CD8-positive, alpha-beta memory T cell (primary cell): Measurements from ENCODE around the gene FIGNL2. TPM values are rescaled to one million over a fixed set of nuclear protein-coding genes. Genes with fewer than 3 reads are reported as not detected.

Experiments
- CTCF ChIA-PET: fragments of 350-600 bp; sonication (Branson Sonifier 250); formaldehyde crosslinking; loops from one replicate; lab custom pipeline; 2021; ENCODE audit warnings: antibody characterized with exemption; lab: Charles Lee
- POLR2A ChIA-PET: fragments of 350-600 bp; sonication (Branson Sonifier 250); formaldehyde crosslinking; loops from one replicate; lab custom pipeline; 2021; ENCODE audit warnings: antibody characterized with exemption; lab: Charles Lee
- DNase-seq, 5 donors: peaks; one replicate each; pipeline versions ENCODE4 v3.0.0 to v3.0.0-alpha.2; 2020 to 2022; ENCODE audit warnings: mixed read lengths in 1 of 5
- H3K27ac ChIP-seq: one replicate; pipeline ENCODE4 v1.7.0; 2013; ENCODE audit warnings: low read depth, mild to moderate bottlenecking, low read length, moderate library complexity
- H3K27me3 ChIP-seq: 2 replicates; pipeline ENCODE4 v1.7.0; 2013; ENCODE audit warnings: low read length, mild to moderate bottlenecking; ENCODE audit not compliant: insufficient read depth, poor library complexity, severe bottlenecking
- H3K36me3 ChIP-seq: 2 replicates; pipeline ENCODE4 v1.7.0; 2013; ENCODE audit warnings: mild to moderate bottlenecking, low read length, moderate library complexity; ENCODE audit not compliant: insufficient read depth
- H3K4me1 ChIP-seq: 2 replicates; pipeline ENCODE4 v1.7.0; 2013; ENCODE audit warnings: mild to moderate bottlenecking, low read length, moderate library complexity; ENCODE audit not compliant: insufficient read depth
- H3K4me3 ChIP-seq: 2 replicates; pipeline ENCODE4 v1.7.0; 2013; ENCODE audit warnings: mild to moderate bottlenecking, low read length
- H3K9me3 ChIP-seq: 2 replicates; pipeline ENCODE4 v1.7.0; 2013; ENCODE audit warnings: mild to moderate bottlenecking, low read length
- H3K27ac Mint-ChIP-seq, 8 donors: one replicate each; pipeline ENCODE4 v1.8.0; 2020 to 2021; ENCODE audit warnings: mixed read lengths in 8 of 8, mild to moderate bottlenecking in 6 of 8, inconsistent platforms in 3 of 8, moderate library complexity in 3 of 8
- H3K27me3 Mint-ChIP-seq, 2 donors: one replicate each; pipeline ENCODE4 v1.8.0; 2020 to 2021; ENCODE audit warnings: mixed read lengths in 2 of 2, mild to moderate bottlenecking in 1 of 2, moderate library complexity in 1 of 2
- H3K36me3 Mint-ChIP-seq, 3 donors: one replicate each; pipeline ENCODE4 v1.8.0; 2020 to 2021; ENCODE audit warnings: mixed read lengths in 3 of 3, inconsistent platforms in 1 of 3, mild to moderate bottlenecking in 1 of 3
- H3K4me1 Mint-ChIP-seq, 3 donors: one replicate each; pipeline ENCODE4 v1.8.0; 2020 to 2021; ENCODE audit warnings: mixed read lengths in 3 of 3, inconsistent platforms in 1 of 3, mild to moderate bottlenecking in 1 of 3
- H3K4me3 Mint-ChIP-seq, 7 donors: one replicate each; pipeline ENCODE4 v1.8.0; 2020 to 2021; ENCODE audit warnings: mixed read lengths in 7 of 7, mild to moderate bottlenecking in 6 of 7, moderate library complexity in 4 of 7, inconsistent platforms in 2 of 7
- H3K9me3 Mint-ChIP-seq, 5 donors: one replicate each; pipeline ENCODE4 v1.8.0; 2020 to 2022; ENCODE audit warnings: mixed read lengths in 5 of 5, mild to moderate bottlenecking in 3 of 5, moderate library complexity in 2 of 5, inconsistent platforms in 1 of 5
- polyA plus RNA-seq: library from polyadenylated mRNA; unstranded; fragments of 300-500 nt; fragmentation: Illumina TruSeq; gene quantifications from one replicate; pipeline ENCODE4 v1.2.3, GENCODE V29; 2021
- total RNA-seq, 2 experiments: library from RNA; stranded (reverse); gene quantifications; one replicate each; pipeline ENCODE4 v1.2.3, GENCODE V29; 2021

FIGNL2 gene
- total RNA-seq (under 1 TPM; 0.42 to 0.70 TPM), polyA plus RNA-seq (0.12 TPM)

- Mint-ChIP-seq H3K9me3 (no peaks in the 10 kb centered on the region), H3K36me3 (peaks cover 0 to 4% (median 0%) of the 10 kb centered on the region in 3 donors), H3K27me3 (peaks cover 38 to 59% of the 10 kb centered on the region in 2 donors), H3K27ac (peak within 1 kb of the TSS in 1 of 8 donors; percentile 57), H3K4me1 (peaks cover 5 to 26% (median 13%) of the 10 kb centered on the region in 3 donors), H3K4me3 (peak within 1 kb of the TSS; percentile 41 to 81 (median 59))
- Histone ChIP-seq H3K9me3 (no peaks in the 10 kb centered on the region), H3K27me3 (peaks cover 28% of the 10 kb centered on the region), H3K27ac (no peak within 1 kb of the TSS), H3K36me3 (no peaks in the 10 kb centered on the region), H3K4me3 (no peak within 1 kb of the TSS), H3K4me1 (peaks cover 8% of the 10 kb centered on the region)
- CTCF ChIA-PET = no interaction called here
- DNase-seq = no peak
- POLR2A ChIA-PET = no interaction called here
These were observed at the start of gene FIGNL2 for GRCh38 chr12:51848326-51848727. TSS of gene FIGNL2 (minus strand) at chr12:51848718. CDS start at chr12:51822413, 26,305 bp downstream.

DNA sequence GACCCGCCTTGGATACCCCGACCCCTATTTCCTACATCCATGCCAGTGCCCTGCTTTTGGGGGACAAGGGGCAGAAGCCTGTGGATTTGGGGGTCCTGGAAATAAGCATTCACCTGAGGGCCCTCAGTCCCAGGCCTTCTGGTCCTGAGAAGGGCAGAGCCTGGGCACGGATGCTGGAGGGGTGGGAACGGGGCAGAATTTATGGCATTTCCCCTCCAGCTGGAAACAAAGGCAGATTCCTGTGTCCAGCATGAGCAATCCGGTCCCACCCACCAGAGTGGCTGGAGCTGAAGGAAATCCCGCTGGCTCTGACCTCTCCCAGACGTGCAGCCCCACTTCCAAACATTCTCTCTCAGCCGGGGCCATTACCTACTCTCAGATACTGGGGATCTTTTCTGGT, 48.7 kb upstream of the FIGNL2 start:
- Mint-ChIP-seq H3K9me3 (no peaks in the 10 kb centered on the region), H3K36me3 (peaks cover 0 to 3% (median 2%) of the 10 kb centered on the region in 3 donors), H3K4me3 (no peak overlapping the region), H3K4me1 (no peaks in the 10 kb centered on the region), H3K27me3 (peaks cover 11 to 28% of the 10 kb centered on the region in 2 donors), H3K27ac (peak overlapping the region in 1 of 8 donors; percentile 45)
- Histone ChIP-seq H3K27me3 (no peaks in the 10 kb centered on the region), H3K27ac (no peak overlapping the region), H3K36me3 (no peaks in the 10 kb centered on the region), H3K4me3 (no peak overlapping the region), H3K9me3 (no peaks in the 10 kb centered on the region), H3K4me1 (no peaks in the 10 kb centered on the region)
- DNase-seq = no peak
- CTCF ChIA-PET = interaction anchor here (0.9 to 1.6 kb wide), 3 partner anchors 26 to 95 kb away, joined by 3 to 4 read pairs (median 4); no protein-coding TSS in a partner anchor
- POLR2A ChIA-PET = no interaction called here

GRCh38 chr12:51896236-51896635, 47.7 kb upstream of the FIGNL2 start:
- DNase-seq = no peak
- no peak overlapping the region for H3K27ac ChIP-seq
- no peaks in the 10 kb centered on the region for H3K9me3 Mint-ChIP-seq
- POLR2A ChIA-PET = no interaction called here
- H3K4me3 Mint-ChIP-seq = no peak overlapping the region
- no peaks in the 10 kb centered on the region for H3K36me3 ChIP-seq
- H3K27me3 ChIP-seq = no peaks in the 10 kb centered on the region
- H3K4me1 ChIP-seq = no peaks in the 10 kb centered on the region
- CTCF ChIA-PET = no interaction called here
- H3K36me3 Mint-ChIP-seq = peaks cover 0 to 3% (median 2%) of the 10 kb centered on the region in 3 donors
- H3K27ac Mint-ChIP-seq = no peak overlapping the region
- no peaks in the 10 kb centered on the region for H3K9me3 ChIP-seq
- no peak overlapping the region for H3K4me3 ChIP-seq
- H3K4me1 Mint-ChIP-seq = no peaks in the 10 kb centered on the region
- H3K27me3 Mint-ChIP-seq = peaks cover 11 to 24% of the 10 kb centered on the region in 2 donors

DNA sequence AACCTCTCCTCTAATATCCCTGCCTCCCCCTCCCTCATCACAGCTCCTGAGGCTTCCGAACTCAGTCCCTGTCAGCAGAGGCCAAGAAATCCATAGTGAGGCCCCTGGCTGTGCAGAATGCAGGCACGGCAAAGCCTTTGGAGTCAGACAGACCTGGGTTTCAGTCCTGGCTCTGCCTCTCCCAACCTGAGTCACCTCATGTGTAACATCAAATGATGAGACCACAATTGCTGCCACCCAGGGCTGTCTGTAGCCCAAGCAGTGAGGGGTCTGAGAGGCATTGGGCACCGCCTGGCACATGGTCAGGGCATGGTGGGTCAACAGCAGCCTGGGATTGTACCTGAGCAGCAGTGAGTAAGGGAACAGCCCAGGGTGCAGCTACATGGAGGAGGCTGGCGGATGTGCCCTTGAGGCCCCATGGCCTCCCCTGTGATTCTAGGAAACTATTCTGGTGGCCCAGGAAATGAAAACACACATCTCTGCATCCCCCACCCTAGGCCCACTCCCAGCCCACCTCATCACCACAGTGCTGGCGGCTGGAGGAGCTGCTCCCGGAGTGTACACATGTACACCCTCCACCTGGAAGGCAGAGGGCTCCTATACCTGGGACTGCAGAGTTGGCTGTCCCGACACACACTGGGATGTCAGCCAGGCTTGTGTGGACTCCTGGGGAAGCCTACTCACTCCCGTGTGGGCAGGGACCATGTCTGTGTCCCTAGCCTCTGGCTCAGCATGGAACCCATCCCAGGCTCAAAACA, 47.0 kb upstream of the FIGNL2 start:
- CTCF ChIA-PET = no interaction called here
- no peaks in the 10 kb centered on the region for H3K4me1 ChIP-seq
- H3K4me3 Mint-ChIP-seq = no peak overlapping the region

DNA sequence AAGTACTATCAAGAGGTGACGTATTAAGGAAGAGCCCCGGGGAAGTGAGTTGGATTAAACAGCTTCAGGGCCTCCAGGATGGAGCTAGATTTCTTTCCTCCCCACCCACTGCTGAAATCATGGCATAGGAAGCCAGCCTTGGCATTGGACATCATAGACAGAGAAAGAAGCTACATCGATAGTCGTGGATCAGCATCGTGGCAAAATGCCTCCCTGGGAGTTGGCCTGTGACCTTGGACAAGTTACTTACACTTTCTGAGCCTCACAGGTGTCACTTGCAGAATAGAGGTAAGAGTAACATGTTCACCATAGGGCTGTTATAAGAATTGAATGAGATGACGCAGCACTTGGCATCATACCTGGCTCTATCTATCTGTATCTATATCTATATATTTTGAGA, 45.3 kb upstream of the FIGNL2 start:
- no peaks in the 10 kb centered on the region for H3K4me1 Mint-ChIP-seq
- CTCF ChIA-PET = no interaction called here

More for the DNA sequence above, 47.0 kb upstream of the FIGNL2 start:
- Mint-ChIP-seq H3K27ac (no peak overlapping the region), H3K36me3 (peaks cover 0 to 3% (median 2%) of the 10 kb centered on the region in 3 donors), H3K27me3 (peaks cover 11 to 24% of the 10 kb centered on the region in 2 donors), H3K4me1 (no peaks in the 10 kb centered on the region), H3K9me3 (no peaks in the 10 kb centered on the region)
- H3K9me3 ChIP-seq = no peaks in the 10 kb centered on the region
- no peaks in the 10 kb centered on the region for H3K36me3 ChIP-seq
- POLR2A ChIA-PET = no interaction called here
- DNase-seq = no peak
- no peak overlapping the region for H3K4me3 ChIP-seq
- H3K27me3 ChIP-seq = no peaks in the 10 kb centered on the region
- no peak overlapping the region for H3K27ac ChIP-seq

GRCh38 chr12:51891843-51892242, 43.3 kb upstream of the FIGNL2 start:
- H3K9me3 ChIP-seq = no peaks in the 10 kb centered on the region
- no peak overlapping the region for H3K27ac ChIP-seq
- H3K27me3 Mint-ChIP-seq = peaks cover 12 to 19% of the 10 kb centered on the region in 2 donors
- DNase-seq = no peak
- peaks cover 0 to 1% (median under 1%) of the 10 kb centered on the region in 3 donors for H3K4me1 Mint-ChIP-seq
- ChIA-PET POLR2A (no interaction called here), CTCF (interaction anchor here (1.0 kb wide), 1 partner anchor 131 kb away, joined by 3 read pairs; no protein-coding TSS in a partner anchor)
- no peak overlapping the region for H3K4me3 ChIP-seq
- no peak overlapping the region for H3K4me3 Mint-ChIP-seq
- no peaks in the 10 kb centered on the region for H3K9me3 Mint-ChIP-seq
- no peaks in the 10 kb centered on the region for H3K36me3 ChIP-seq
- no peaks in the 10 kb centered on the region for H3K36me3 Mint-ChIP-seq
- H3K27ac Mint-ChIP-seq = no peak overlapping the region
- no peaks in the 10 kb centered on the region for H3K27me3 ChIP-seq
- no peaks in the 10 kb centered on the region for H3K4me1 ChIP-seq

More for the DNA sequence above, 45.3 kb upstream of the FIGNL2 start:
- no peaks in the 10 kb centered on the region for H3K4me1 ChIP-seq
- H3K36me3 ChIP-seq = no peaks in the 10 kb centered on the region
- H3K27ac ChIP-seq = no peak overlapping the region
- Mint-ChIP-seq H3K27ac (no peak overlapping the region), H3K27me3 (peaks cover 14 to 24% of the 10 kb centered on the region in 2 donors), H3K9me3 (no peaks in the 10 kb centered on the region), H3K4me3 (no peak overlapping the region), H3K36me3 (peaks cover 0 to 3% (median 2%) of the 10 kb centered on the region in 3 donors)
- no peaks in the 10 kb centered on the region for H3K27me3 ChIP-seq
- POLR2A ChIA-PET = no interaction called here
- no peaks in the 10 kb centered on the region for H3K9me3 ChIP-seq
- no peak overlapping the region for H3K4me3 ChIP-seq
- no peak for DNase-seq

GRCh38 chr12:51890511-51891171, 42.1 kb upstream of the FIGNL2 start:
- H3K36me3 Mint-ChIP-seq = no peaks in the 10 kb centered on the region
- no peaks in the 10 kb centered on the region for H3K9me3 Mint-ChIP-seq
- ChIA-PET CTCF (no interaction called here), POLR2A (no interaction called here)
- H3K27me3 Mint-ChIP-seq = peaks cover 7 to 9% of the 10 kb centered on the region in 2 donors
- peaks cover 10% of the 10 kb centered on the region for H3K4me1 ChIP-seq
- H3K27ac Mint-ChIP-seq = peak overlapping the region in 1 of 8 donors; percentile 14
- no peak for DNase-seq
- no peak overlapping the region for H3K4me3 ChIP-seq
- no peaks in the 10 kb centered on the region for H3K27me3 ChIP-seq
- H3K4me1 Mint-ChIP-seq = peaks cover 7 to 11% (median 7%) of the 10 kb centered on the region in 3 donors
- H3K36me3 ChIP-seq = no peaks in the 10 kb centered on the region
- no peaks in the 10 kb centered on the region for H3K9me3 ChIP-seq
- H3K4me3 Mint-ChIP-seq = no peak overlapping the region
- no peak overlapping the region for H3K27ac ChIP-seq

- H3K27ac Mint-ChIP-seq = no peak overlapping the region
- CTCF ChIA-PET = interaction anchor here (1.3 kb wide), 1 partner anchor 81 kb away, joined by 3 read pairs; no protein-coding TSS in a partner anchor
These were observed 41.6 kb upstream of the FIGNL2 start for GRCh38 chr12:51890133-51890464.

More at GRCh38 chr12:51890133-51890464, 41.6 kb upstream of the FIGNL2 start:
- H3K27me3 Mint-ChIP-seq = peaks cover 6 to 7% of the 10 kb centered on the region in 2 donors
- Histone ChIP-seq H3K27me3 (no peaks in the 10 kb centered on the region), H3K27ac (no peak overlapping the region), H3K4me3 (no peak overlapping the region), H3K36me3 (no peaks in the 10 kb centered on the region), H3K4me1 (peaks cover 15% of the 10 kb centered on the region), H3K9me3 (no peaks in the 10 kb centered on the region)
- H3K9me3 Mint-ChIP-seq = no peaks in the 10 kb centered on the region
- POLR2A ChIA-PET = no interaction called here
- peaks cover 7 to 14% (median 9%) of the 10 kb centered on the region in 3 donors for H3K4me1 Mint-ChIP-seq
- no peak for DNase-seq
- H3K36me3 Mint-ChIP-seq = no peaks in the 10 kb centered on the region
- H3K4me3 Mint-ChIP-seq = no peak overlapping the region
